GM21423 (cell line): ENCODE data around the gene KRTAP4-4.
"Not testable (repeated sequence)": the region's sequence is repeated elsewhere in the genome, so short reads cannot be mapped to it uniquely, and the experiment has no call there.

Source experiments
- ATAC-seq: cut with Tn5 transposase; IDR thresholded peaks from one replicate; pipeline ENCODE4 v1.9.1; 2021; ENCODE audit warnings: mild to moderate bottlenecking, moderate library complexity; ENCODE audit not compliant: unreplicated experiment

KRTAP4-4 gene

GRCh38 chr17:41160648-41161047, at the start of gene KRTAP4-4:
TSS of gene KRTAP4-4 (minus strand) at chr17:41160748. CDS start at chr17:41160691, 57 bp downstream.
- ATAC-seq: no peak

- no peak for ATAC-seq
Observed at GRCh38 chr17:41199421-41200078, 39.0 kb upstream of the KRTAP4-4 start.

GRCh38 chr17:41196068-41196467, 35.5 kb upstream of the KRTAP4-4 start:
- no peak for ATAC-seq

GRCh38 chr17:41190328-41190727, 29.8 kb upstream of the KRTAP4-4 start:
- no peak for ATAC-seq

GRCh38 chr17:41189837-41190318, 29.3 kb upstream of the KRTAP4-4 start, which contains the start of gene KRTAP9-1:
TSS of gene KRTAP9-1 (plus strand) at chr17:41189887. CDS start at chr17:41189887, 0 bp downstream.
- ATAC-seq: not testable (repeated sequence)

GRCh38 chr17:41186872-41187271, 26.3 kb upstream of the KRTAP4-4 start:
- no peak for ATAC-seq

- ATAC-seq: no peak
Observed at GRCh38 chr17:41185001-41185400, 24.5 kb upstream of the KRTAP4-4 start.

GRCh38 chr17:41184480-41184961, 24.0 kb upstream of the KRTAP4-4 start, which contains the start of gene KRTAP4-1:
TSS of gene KRTAP4-1 (minus strand) at chr17:41184911. CDS start at chr17:41184854, 57 bp downstream.
- no peak for ATAC-seq

- no peak for ATAC-seq
Observed at GRCh38 chr17:41178843-41179616, 18.5 kb upstream of the KRTAP4-4 start.

GRCh38 chr17:41178341-41178740, 17.8 kb upstream of the KRTAP4-4 start:
- no peak for ATAC-seq

- no peak for ATAC-seq
Observed at GRCh38 chr17:41177727-41178271, 17.3 kb upstream of the KRTAP4-4 start, which contains the start of gene KRTAP4-2. TSS of gene KRTAP4-2 (minus strand) at chr17:41178221. CDS start at chr17:41178164, 57 bp downstream.

GRCh38 chr17:41176744-41177387, 16.3 kb upstream of the KRTAP4-4 start:
- no peak for ATAC-seq

- no peak for ATAC-seq
Observed at GRCh38 chr17:41171886-41172285, 11.3 kb upstream of the KRTAP4-4 start.

GRCh38 chr17:41168121-41168520, 7.6 kb upstream of the KRTAP4-4 start, which contains the start of gene KRTAP4-3:
TSS of gene KRTAP4-3 (minus strand) at chr17:41168221. CDS start at chr17:41168172, 49 bp downstream.
- ATAC-seq: no peak

- ATAC-seq: no peak
Observed at GRCh38 chr17:41167561-41167960, 7.0 kb upstream of the KRTAP4-4 start.

- ATAC-seq: no peak
Observed at GRCh38 chr17:41163828-41164227, 3.3 kb upstream of the KRTAP4-4 start.

GRCh38 chr17:41160190-41160589, 358 bp downstream of the KRTAP4-4 start:
- not testable (repeated sequence) for ATAC-seq

- no peak for ATAC-seq
Observed at GRCh38 chr17:41153856-41154255, 6.7 kb downstream of the KRTAP4-4 start.

GRCh38 chr17:41151525-41151924, 9.0 kb downstream of the KRTAP4-4 start:
- no peak for ATAC-seq

- ATAC-seq: no peak
Observed at GRCh38 chr17:41150026-41150425, 10.5 kb downstream of the KRTAP4-4 start.

GRCh38 chr17:41149652-41149985, 10.9 kb downstream of the KRTAP4-4 start, which contains the start of gene KRTAP4-5:
TSS of gene KRTAP4-5 (minus strand) at chr17:41149825. CDS start at chr17:41149767, 58 bp downstream.
- no peak for ATAC-seq
